SKM-1 treated with dmso at 0.1 percent for 144 hours (cell line): ENCODE results near the gene NPPA.
"Not testable (repeated sequence)": the region's sequence is repeated elsewhere in the genome, so short reads cannot be mapped to it uniquely, and the experiment has no call there.

Experiments
- DNase-seq: peaks from one replicate; lab custom pipeline; 2025; ENCODE audit not compliant: unreplicated experiment; lab: John Stamatoyannopoulos, UW

Gene NPPA

DNA sequence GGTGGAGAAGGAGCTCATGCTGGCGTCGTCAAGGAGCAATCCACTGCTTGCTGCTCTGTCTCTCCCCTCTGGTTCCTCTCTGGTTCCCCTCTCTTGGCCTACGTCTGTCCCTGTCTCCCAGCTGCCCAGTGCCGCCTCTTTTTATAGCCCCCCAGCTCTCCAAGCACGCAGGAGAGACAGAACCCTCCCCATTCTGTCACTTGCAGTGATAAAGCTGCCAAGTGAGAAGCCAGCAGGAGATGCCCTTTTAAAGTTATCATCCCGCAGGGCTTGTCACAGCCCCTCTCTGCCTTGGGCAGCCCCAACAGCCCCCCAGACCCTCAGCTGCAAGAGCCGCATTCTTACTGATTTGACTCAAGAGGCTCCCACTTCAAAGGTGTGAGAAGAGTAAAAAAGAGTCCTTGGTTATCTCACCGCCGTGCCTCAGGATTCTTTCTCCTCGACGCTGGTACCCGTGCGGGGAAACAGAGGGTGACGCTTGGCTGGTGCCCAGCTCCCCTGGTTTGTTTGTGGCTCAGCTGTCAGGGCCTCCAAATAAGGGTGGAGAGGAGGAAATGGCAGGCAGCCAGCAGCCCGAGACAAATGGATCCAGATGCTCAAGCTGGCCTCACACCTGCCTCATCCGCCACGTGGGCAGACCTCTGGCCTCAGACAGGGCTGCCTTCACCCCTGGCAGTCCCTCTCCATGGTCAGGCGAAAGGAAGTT, at the start of gene NPPA:
NPPA (minus strand) TSS at position 117 of the 706 bp plus-strand sequence; CDS start at position 18, 99 bp downstream.
- no peak for DNase-seq

- not testable (repeated sequence) for DNase-seq
These were observed 46.9 kb upstream of the NPPA start for GRCh38 chr1:11894501-11894900.

- DNase-seq: peak; percentile 50
These were observed 46.3 kb upstream of the NPPA start for GRCh38 chr1:11893907-11894251.

- DNase-seq: no peak
These were observed 44.0 kb upstream of the NPPA start for GRCh38 chr1:11891433-11892186.

DNA sequence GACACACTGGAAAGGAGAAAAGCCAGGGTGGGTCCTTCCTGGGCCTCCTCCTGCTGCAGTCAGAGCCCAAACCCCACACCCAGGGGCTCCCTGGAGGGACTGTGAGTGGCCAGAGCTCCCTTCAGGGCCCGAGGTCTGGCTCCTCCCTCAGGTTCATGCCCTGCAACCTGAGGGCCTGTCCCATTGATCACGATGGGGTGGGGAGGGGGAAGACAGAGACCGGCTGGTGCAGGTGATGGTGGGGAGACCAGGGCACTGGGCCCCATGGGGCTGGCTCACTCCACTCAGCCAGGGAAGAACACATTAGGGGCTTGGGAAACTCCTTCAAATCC, 41.3 kb upstream of the NPPA start:
- DNase-seq: no peak

GRCh38 chr1:11888206-11888876, 40.8 kb upstream of the NPPA start:
- DNase-seq: no peak

- no peak for DNase-seq
These were observed 40.1 kb upstream of the NPPA start for GRCh38 chr1:11887666-11888007.

DNA sequence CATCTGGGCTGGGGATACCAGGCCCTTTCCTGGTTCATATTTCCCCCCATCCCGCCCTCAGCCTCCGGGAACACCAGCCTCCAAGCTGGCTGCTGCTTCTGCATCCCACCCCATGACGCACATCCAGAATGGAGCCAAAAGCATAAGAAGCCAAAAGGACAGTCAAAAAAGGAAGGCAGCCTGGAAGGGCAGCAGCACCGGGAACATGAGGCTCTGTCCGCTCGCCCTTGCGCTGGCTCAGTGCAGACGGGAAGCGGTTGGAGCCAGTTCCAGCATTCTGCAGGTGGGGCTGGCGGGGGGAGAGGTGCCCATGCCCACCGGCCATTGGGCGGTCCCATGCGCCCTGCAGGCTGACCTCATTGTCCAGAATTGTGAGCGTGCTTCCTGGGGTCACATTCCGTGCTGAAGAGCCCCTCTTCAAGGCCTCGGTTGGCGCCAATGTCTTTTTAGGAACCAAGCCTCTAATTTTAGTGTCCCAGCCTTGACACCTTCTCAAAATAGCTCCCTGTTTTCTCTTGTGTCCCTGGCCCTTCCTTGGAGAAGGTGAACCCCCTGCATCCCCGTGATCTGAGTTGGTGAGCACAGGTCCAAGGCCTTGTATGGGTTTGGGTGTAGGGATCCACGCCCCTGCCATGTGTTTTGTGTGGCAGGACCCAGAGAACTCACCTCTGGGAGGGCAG, 39.5 kb upstream of the NPPA start:
- DNase-seq: no peak

DNA sequence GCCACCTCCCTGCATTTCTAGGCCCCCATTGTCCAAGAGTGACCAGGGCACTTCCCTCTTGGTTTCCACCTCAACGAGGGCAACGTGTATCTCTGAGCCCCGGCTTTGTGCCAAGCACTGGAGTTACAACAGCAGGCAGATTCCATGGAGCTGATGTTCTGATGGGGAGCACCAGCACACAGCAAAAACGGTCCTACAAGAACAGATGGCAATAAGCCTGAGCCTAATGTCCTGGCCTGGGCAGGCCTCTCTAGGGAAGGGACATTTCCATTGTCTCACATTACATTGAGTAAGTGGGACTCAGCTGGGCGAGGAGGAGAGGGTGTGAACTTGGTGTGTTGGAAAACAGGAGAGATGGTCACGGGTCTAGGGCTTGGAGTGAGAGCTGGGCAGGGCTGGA, 38.3 kb upstream of the NPPA start:
- DNase-seq: no peak

DNA sequence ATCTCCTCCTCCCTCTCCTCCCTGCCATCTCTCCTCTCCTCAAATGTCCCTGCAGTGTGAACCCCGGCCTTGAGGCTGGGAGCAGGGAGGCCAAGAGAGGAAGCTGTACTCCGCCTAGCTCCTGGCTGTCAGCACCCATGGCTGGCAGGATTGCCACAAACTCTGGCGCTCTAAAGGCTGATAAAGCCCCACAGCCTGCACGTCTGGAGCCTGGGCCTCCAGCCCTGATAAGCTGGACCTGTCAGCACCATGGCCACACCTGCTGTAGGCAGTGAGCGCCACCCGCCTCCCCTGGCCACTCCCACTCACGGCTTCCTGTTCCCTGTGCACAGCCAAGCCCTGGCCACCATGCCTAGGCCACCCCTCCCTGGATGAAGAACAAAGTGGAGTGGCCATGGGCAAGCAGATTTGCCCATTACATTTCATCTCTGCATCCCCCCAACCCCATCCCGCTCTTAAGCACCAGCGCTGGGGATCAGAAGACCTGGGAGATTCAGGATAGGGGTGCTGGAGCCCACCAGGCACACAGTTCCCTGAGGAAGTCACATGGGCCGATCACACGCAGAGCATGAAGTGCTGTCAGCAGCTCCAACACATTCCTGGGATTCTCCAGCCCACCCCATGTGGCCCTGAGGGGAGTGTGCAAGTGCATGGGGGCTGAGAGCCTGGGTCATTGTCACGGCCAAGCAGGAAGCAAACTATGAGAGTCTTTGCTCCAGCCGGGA, 35.4 kb upstream of the NPPA start:
- DNase-seq: peak; percentile 7

DNA sequence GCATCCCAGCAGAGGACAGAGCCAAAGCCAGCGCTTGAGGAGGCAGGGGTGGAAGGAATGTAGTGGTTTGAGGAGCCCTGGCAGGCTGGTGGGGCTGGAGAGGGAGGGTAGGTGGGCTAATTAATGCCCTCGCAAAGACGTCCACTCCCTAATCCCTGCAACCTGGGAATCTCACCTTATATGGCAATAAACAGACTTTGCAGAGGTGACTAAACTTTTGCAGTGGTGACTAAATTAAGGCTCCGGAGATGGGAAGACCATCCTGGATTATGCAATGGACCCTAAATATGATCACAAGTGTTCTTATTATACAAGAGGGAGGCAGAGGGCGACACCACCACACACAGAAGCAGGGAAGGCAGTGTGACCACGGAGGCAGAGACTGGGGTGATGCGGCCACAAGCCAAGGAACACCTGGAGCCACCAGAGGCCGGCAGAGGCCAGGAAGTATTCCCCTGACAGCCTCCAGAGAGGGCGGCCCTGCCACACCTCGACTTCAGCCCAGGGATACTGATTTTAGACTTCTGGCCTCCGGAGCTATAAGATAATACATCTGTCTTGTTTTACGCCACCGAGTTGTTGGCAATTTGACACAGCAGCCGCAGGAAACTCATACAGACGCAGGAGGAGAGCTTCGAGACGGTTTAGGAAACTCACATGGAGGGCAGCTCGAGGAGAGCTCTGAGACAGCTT, 34.3 kb upstream of the NPPA start:
- no peak for DNase-seq

DNA sequence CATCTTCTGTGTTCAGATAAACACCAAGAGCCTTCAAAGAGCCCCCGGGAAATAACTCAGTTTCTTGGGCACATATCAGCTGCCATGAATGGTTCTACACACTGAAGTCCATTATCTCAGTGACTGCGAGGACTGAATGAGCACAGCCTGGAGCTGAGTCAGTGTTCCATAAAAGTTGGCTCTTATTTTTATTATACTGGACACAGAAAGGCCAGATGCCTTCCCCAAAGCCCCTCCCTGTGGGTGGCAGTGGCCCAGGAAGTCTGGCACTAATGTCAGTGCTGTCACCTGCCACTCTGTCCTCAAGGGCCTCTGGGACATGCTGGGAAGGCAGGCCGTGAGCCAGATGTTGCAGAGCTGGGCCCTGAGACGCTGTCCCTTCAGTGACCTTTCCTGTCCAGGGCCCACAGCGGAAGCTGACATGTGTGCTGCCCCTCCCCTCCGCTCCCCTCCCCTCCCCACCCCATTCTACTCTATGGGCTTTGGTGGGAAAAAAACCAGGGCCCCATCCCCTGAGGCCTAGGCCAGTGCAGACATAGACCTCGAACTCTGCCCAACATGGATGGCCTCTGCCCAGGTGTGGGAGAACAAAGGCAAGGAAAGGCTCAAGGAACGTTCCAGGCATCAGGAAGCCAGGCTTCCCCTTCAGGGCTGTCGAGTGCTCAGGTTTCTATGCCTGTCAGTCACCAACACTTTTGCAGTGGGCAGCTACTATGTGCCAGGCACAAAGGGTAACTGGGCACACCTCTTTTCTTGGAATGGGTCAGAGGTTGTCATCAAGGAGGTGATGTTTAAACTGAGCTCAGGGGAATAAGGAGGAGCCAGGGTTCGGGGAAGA, 33.5 kb upstream of the NPPA start:
- no peak for DNase-seq

- no peak for DNase-seq
These were observed 32.6 kb upstream of the NPPA start for GRCh38 chr1:11880181-11880575.

DNA sequence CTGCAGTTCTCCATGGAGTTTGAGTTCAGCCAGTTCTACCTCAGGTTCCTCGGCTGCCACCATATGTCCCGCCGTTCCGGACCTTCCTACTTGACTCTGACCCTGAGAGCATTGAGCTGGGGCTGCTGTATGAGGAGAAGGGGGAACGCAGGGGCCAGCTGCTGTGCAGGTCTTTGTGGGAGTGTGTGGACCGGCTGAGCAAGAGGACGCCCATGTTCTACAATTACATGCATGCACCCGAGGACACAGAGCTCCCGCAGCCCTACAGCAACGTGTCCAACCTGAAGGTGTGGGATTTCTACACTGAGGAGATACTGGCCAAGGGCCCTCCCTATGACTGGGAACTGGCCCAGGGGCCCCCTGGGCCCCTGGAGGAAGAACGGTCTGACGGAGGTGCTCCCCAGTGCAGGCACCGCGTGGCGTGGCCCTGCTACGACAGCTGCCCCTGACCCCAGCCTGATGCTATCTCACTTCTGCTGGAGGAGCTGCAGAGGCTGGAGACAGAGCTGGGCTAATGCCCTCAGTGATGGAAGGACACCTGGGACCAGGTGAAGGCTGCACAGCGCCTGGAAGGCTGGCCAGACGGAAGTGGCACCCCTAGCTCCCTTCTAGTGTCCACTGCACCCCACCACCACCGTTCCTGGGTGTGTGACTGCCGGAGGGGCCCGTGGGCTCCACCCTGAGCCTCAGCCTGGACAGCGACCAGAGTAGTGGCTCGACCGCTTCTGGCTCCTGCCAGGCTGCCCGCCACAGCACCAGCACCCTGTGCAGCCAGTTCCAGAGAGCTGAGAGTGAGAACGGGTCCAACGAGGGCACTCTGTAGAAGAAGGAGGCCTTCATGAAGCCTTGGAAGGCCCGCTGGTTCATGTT, 32.0 kb upstream of the NPPA start:
- no peak for DNase-seq

- no peak for DNase-seq
These were observed 31.3 kb upstream of the NPPA start for GRCh38 chr1:11878891-11879190.

- no peak for DNase-seq
These were observed 30.7 kb upstream of the NPPA start for GRCh38 chr1:11878081-11878890.

DNA sequence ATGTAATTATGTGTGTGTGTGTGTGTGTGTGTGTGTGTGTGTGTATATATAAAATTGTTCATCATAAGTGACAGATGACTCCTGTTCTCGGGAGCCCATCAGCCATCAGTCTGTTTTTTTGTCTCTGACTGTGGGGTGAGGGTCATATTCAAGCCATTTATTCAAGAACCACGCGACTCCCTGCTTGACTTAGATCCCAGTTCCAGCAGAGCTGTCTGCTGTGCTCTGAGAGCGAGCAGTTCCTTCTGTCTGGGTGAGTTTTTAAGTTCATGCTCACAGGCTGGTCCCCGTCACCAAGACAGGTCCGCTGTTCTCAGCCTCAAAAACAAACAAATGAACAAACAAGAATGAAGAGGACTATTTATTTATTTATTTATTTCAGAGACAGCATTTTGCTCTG, 29.5 kb upstream of the NPPA start:
- DNase-seq: no peak

DNA sequence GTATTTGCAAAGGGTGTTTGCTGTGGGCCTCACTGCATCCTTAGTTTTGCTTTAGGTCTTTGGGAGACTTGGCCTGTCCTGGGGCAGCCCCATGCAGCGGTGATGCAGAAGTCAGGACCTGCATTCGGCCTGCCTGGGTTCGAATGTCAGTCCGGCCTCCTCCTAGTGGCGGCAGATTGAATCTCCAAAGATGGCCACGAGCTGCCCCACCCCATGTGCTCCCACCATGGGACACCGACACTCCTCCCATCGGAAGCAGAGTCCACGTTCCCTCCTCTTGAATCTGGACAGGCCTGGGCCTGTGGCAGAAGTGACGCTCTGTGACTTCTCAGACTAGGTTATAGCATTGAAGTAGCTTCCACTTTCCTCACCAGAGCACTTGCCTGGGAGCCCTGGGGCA, 27.5 kb upstream of the NPPA start:
- DNase-seq: no peak
